Neural progenitor cell (in vitro differentiated cells): ENCODE results near the gene TSPAN5. TPM values are rescaled to one million over a fixed set of nuclear protein-coding genes. Genes with fewer than 3 reads are reported as not detected.

Source experiments
- DNase-seq: peaks from one replicate; pipeline ENCODE4 v3.0.0-alpha.2; 2016; ENCODE audit warnings: low spot score
- H2AFZ ChIP-seq: fragments of 200-600 bp; sonication (generic); replicated peaks from 2 replicates; pipeline ENCODE4 v1.6.1; 2016; ENCODE audit warnings: antibody characterized with exemption
- H3F3A ChIP-seq: fragments of 200-600 bp; sonication (generic); 2 replicates; pipeline ENCODE4 v1.6.1; 2016; ENCODE audit warnings: antibody characterized with exemption, low read depth
- H3K27ac ChIP-seq: fragments of 200-600 bp; sonication (generic); 2 replicates; pipeline ENCODE4 v1.5.1; 2016; ENCODE audit warnings: mild to moderate bottlenecking
- H3K27me3 ChIP-seq: fragments of 200-600 bp; sonication (generic); 2 replicates; pipeline ENCODE4 v1.6.1; 2016; ENCODE audit warnings: mild to moderate bottlenecking, moderate library complexity
- H3K36me3 ChIP-seq: fragments of 200-600 bp; sonication (generic); 2 replicates; pipeline ENCODE4 v1.5.1; 2016
- H3K4me1 ChIP-seq: fragments of 200-600 bp; sonication (generic); 2 replicates; pipeline ENCODE4 v1.6.1; 2016; ENCODE audit warnings: mixed run types
- H3K4me2 ChIP-seq: fragments of 200-600 bp; sonication (generic); 2 replicates; pipeline ENCODE4 v1.6.1; 2016
- H3K4me3 ChIP-seq: fragments of 200-600 bp; sonication (generic); 2 replicates; pipeline ENCODE4 v1.5.1; 2016
- H3K79me2 ChIP-seq: fragments of 200-600 bp; sonication (generic); 2 replicates; pipeline ENCODE4 v1.6.1; 2016; ENCODE audit warnings: low read depth
- H3K9ac ChIP-seq: fragments of 200-600 bp; sonication (generic); 2 replicates; pipeline ENCODE4 v1.6.1; 2016
- H3K9me3 ChIP-seq: fragments of 200-600 bp; sonication (generic); 2 replicates; pipeline ENCODE4 v1.5.1; 2016; ENCODE audit warnings: low read depth
- H4K20me1 ChIP-seq: fragments of 200-600 bp; sonication (generic); 2 replicates; pipeline ENCODE4 v1.6.1; 2016; ENCODE audit warnings: low read depth
- H3K27ac Mint-ChIP-seq: 3 replicates; pipeline ENCODE4 v1.8.0; 2021; ENCODE audit warnings: mixed read lengths
- H3K27me3 Mint-ChIP-seq: 2 replicates; pipeline ENCODE4 v1.8.0; 2022; ENCODE audit warnings: low read depth, mild to moderate bottlenecking, inconsistent platforms, moderate library complexity, mixed read lengths; ENCODE audit not compliant: insufficient read depth
- H3K36me3 Mint-ChIP-seq: 3 replicates; pipeline ENCODE4 v1.8.0; 2021; ENCODE audit warnings: mixed read lengths
- H3K4me1 Mint-ChIP-seq: 3 replicates; pipeline ENCODE4 v1.8.0; 2021; ENCODE audit warnings: mixed read lengths
- H3K4me3 Mint-ChIP-seq: 3 replicates; pipeline ENCODE4 v1.8.0; 2021; ENCODE audit warnings: mild to moderate bottlenecking, moderate library complexity, mixed read lengths
- H3K9me3 Mint-ChIP-seq: 3 replicates; pipeline ENCODE4 v1.8.0; 2020; ENCODE audit warnings: mixed read lengths
- EZH2 ChIP-seq: fragments of 200-600 bp; sonication (generic); IDR thresholded peaks from 2 replicates; pipeline ENCODE4 v1.6.1; 2017; ENCODE audit warnings: antibody characterized with exemption, mild to moderate bottlenecking, moderate library complexity
- EZH2phosphoT487 ChIP-seq: fragments of 200-600 bp; sonication (generic); IDR thresholded peaks from 2 replicates; pipeline ENCODE4 v1.6.1; 2017; ENCODE audit warnings: antibody characterized with exemption
- total RNA-seq: library from RNA; depleted of rRNA; stranded (reverse); fragments of >200 nt; gene quantifications from 2 replicates; pipeline ENCODE4 v1.2.3, GENCODE V29; 2015; ENCODE audit warnings: low replicate concordance
- TF ChIP-seq, protein P1 (sequence below): fragments of 200-600 bp; sonication (generic); IDR thresholded peaks from 2 replicates; pipeline ENCODE4 v1.5.1; 2017; ENCODE audit warnings: antibody characterized with exemption, mild to moderate bottlenecking

Gene TSPAN5
- total RNA-seq, 1 donor from 2014 or later = 34.9 TPM

DNA sequence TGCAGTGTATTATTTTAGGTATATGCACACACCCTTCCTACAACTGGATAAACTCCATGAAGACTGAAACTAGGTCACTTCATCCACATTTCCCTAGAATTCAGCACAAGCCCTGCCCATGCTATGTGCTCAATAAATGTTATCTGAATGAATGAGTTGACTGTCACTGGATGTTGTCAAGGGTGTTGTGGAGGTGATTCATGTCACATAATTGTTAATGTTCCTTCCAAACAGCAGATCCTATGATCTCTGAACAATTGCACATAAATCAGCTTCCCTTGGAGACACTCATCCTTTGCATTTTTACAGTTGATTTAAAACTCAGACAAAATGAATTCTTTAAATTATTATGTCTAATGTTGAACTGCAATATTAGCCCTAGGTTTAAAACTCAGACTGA lies 154.7 kb downstream of the TSPAN5 start:
- Histone ChIP-seq H3F3A (no peaks in the 10 kb centered on the region), H3K27ac (no peak overlapping the region), H4K20me1 (no peaks in the 10 kb centered on the region), H2AFZ (no peak overlapping the region), H3K36me3 (no peaks in the 10 kb centered on the region), H3K79me2 (no peaks in the 10 kb centered on the region), H3K4me1 (peaks cover 9% of the 10 kb centered on the region), H3K9me3 (no peaks in the 10 kb centered on the region), H3K4me3 (no peak overlapping the region), H3K4me2 (no peak overlapping the region), H3K9ac (no peak overlapping the region), H3K27me3 (no peaks in the 10 kb centered on the region)
- no peak for TF ChIP-seq EZH2phosphoT487
- TF ChIP-seq EZH2 = no peak
- H3K27ac Mint-ChIP-seq = no peak overlapping the region
- peaks cover 13% of the 10 kb centered on the region for H3K36me3 Mint-ChIP-seq
- H3K4me1 Mint-ChIP-seq = peaks cover 22% of the 10 kb centered on the region
- H3K27me3 Mint-ChIP-seq = no peaks in the 10 kb centered on the region
- no peak for DNase-seq
- no peaks in the 10 kb centered on the region for H3K9me3 Mint-ChIP-seq
- H3K4me3 Mint-ChIP-seq = no peak overlapping the region

DNA sequence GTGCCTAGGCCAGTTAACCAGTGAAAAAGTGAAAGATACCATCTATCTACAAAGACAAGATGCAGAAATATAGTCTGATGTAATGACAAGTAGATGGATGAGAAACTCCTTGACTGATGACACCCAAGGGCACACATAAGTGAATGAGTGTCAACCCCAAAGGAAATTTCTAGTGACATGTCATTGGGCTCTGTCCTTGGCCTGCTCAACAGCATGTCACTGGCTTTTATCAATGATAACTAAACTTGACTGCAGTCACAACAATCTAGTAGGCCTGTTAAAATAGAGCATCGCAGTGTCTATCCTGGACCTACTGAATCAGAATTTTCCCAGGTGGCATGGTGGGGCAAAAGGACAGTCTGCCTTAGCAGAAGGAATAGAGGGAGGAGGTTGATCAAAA lies 155.8 kb downstream of the TSPAN5 start:
- H3K9ac ChIP-seq = no peak overlapping the region
- H3K36me3 Mint-ChIP-seq = peaks cover 13% of the 10 kb centered on the region
- H2AFZ ChIP-seq = no peak overlapping the region
- no peaks in the 10 kb centered on the region for H3K79me2 ChIP-seq
- no peak overlapping the region for H3K27ac Mint-ChIP-seq
- no peaks in the 10 kb centered on the region for H3K27me3 ChIP-seq
- no peaks in the 10 kb centered on the region for H3K36me3 ChIP-seq
- no peak for DNase-seq
- H3K4me3 Mint-ChIP-seq = no peak overlapping the region
- H3K4me2 ChIP-seq = no peak overlapping the region
- H3K9me3 Mint-ChIP-seq = no peaks in the 10 kb centered on the region
- H3K27ac ChIP-seq = no peak overlapping the region
- peaks cover 13% of the 10 kb centered on the region for H3K4me1 Mint-ChIP-seq
- no peaks in the 10 kb centered on the region for H3K9me3 ChIP-seq
- no peak for TF ChIP-seq EZH2
- TF ChIP-seq EZH2phosphoT487 = no peak
- TF ChIP-seq, protein P1, sequence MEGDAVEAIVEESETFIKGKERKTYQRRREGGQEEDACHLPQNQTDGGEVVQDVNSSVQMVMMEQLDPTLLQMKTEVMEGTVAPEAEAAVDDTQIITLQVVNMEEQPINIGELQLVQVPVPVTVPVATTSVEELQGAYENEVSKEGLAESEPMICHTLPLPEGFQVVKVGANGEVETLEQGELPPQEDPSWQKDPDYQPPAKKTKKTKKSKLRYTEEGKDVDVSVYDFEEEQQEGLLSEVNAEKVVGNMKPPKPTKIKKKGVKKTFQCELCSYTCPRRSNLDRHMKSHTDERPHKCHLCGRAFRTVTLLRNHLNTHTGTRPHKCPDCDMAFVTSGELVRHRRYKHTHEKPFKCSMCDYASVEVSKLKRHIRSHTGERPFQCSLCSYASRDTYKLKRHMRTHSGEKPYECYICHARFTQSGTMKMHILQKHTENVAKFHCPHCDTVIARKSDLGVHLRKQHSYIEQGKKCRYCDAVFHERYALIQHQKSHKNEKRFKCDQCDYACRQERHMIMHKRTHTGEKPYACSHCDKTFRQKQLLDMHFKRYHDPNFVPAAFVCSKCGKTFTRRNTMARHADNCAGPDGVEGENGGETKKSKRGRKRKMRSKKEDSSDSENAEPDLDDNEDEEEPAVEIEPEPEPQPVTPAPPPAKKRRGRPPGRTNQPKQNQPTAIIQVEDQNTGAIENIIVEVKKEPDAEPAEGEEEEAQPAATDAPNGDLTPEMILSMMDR = no peak
- H4K20me1 ChIP-seq = no peaks in the 10 kb centered on the region
- H3K4me3 ChIP-seq = no peak overlapping the region
- H3F3A ChIP-seq = no peaks in the 10 kb centered on the region
- no peaks in the 10 kb centered on the region for H3K27me3 Mint-ChIP-seq
- peaks cover 14% of the 10 kb centered on the region for H3K4me1 ChIP-seq

DNA sequence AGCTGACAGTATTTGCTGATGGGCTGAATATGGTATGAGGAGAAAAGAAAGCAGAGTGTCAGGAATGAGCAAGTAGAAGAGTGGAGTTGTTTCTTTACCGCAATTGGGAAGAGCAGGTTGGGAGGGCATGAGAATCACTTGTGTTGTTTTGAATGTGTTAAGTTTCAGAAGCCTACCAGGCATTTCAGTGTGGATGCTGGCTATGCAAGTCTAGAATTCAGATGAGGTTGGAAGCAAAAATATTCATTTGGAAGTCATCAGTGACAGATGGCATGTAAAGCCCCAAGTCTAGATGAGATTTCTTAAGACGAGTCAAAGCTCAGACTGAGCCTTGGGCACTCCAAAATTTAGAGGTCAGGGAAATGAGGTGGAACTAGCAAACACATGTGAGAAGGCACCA lies 156.4 kb downstream of the TSPAN5 start:
- Mint-ChIP-seq H3K27ac (no peak overlapping the region), H3K4me3 (no peak overlapping the region), H3K27me3 (no peaks in the 10 kb centered on the region), H3K36me3 (peaks cover 13% of the 10 kb centered on the region), H3K9me3 (no peaks in the 10 kb centered on the region), H3K4me1 (peaks cover 7% of the 10 kb centered on the region)
- Histone ChIP-seq H3K36me3 (no peaks in the 10 kb centered on the region), H2AFZ (no peak overlapping the region), H3K4me1 (peaks cover 14% of the 10 kb centered on the region), H3K79me2 (no peaks in the 10 kb centered on the region), H3K9ac (no peak overlapping the region), H3F3A (no peaks in the 10 kb centered on the region), H3K27ac (no peak overlapping the region), H4K20me1 (no peaks in the 10 kb centered on the region), H3K4me3 (no peak overlapping the region), H3K27me3 (no peaks in the 10 kb centered on the region), H3K4me2 (no peak overlapping the region), H3K9me3 (no peaks in the 10 kb centered on the region)
- DNase-seq = no peak
- TF ChIP-seq EZH2 = no peak
- TF ChIP-seq EZH2phosphoT487 = no peak
- TF ChIP-seq, protein P1 = no peak

GRCh38 chr4:98501383-98501782 lies 157.0 kb downstream of the TSPAN5 start:
- Mint-ChIP-seq H3K4me3 (no peak overlapping the region), H3K36me3 (peaks cover 13% of the 10 kb centered on the region), H3K27me3 (no peaks in the 10 kb centered on the region), H3K4me1 (peaks cover 5% of the 10 kb centered on the region), H3K27ac (no peak overlapping the region), H3K9me3 (no peaks in the 10 kb centered on the region)
- no peak overlapping the region for H3K4me2 ChIP-seq
- no peak overlapping the region for H3K27ac ChIP-seq
- no peaks in the 10 kb centered on the region for H3K36me3 ChIP-seq
- TF ChIP-seq EZH2 = no peak
- TF ChIP-seq EZH2phosphoT487 = no peak
- TF ChIP-seq, protein P1 = no peak
- no peaks in the 10 kb centered on the region for H4K20me1 ChIP-seq
- H3K4me3 ChIP-seq = no peak overlapping the region
- no peak overlapping the region for H2AFZ ChIP-seq
- H3K9me3 ChIP-seq = no peaks in the 10 kb centered on the region
- H3K9ac ChIP-seq = no peak overlapping the region
- H3K79me2 ChIP-seq = no peaks in the 10 kb centered on the region
- no peak for DNase-seq
- no peaks in the 10 kb centered on the region for H3K27me3 ChIP-seq
- H3F3A ChIP-seq = peaks cover 4% of the 10 kb centered on the region
- peaks cover 13% of the 10 kb centered on the region for H3K4me1 ChIP-seq
